Measurements from ENCODE around the gene ACBD3.

- TF ChIP-seq CTCF (IDR thresholded peaks at IDR 0.05) (no peak), POLR2A (IDR thresholded peaks at IDR 0.05) (no peak), EP300 (IDR thresholded peaks at IDR 0.05) (no peak)
Observed at GRCh38 chr1:226120398-226120797, 66.1 kb downstream of the ACBD3 start.
